Urinary bladder (tissue), 4 donors: ENCODE results near the gene ZFPL1. TPM values are rescaled to one million over a fixed set of nuclear protein-coding genes. Genes with fewer than 3 reads are reported as not detected.

Experiments used
- DNase-seq: peaks from one replicate; pipeline ENCODE4 v3.0.0-alpha.2; 2015; ENCODE audit errors: extremely low spot score
- H3K27ac ChIP-seq: one replicate; pipeline ENCODE4 v1.5.1; 2013; ENCODE audit warnings: low read depth, mild to moderate bottlenecking, moderate library complexity
- H3K36me3 ChIP-seq: one replicate; pipeline ENCODE4 v1.6.1; 2013; ENCODE audit warnings: mild to moderate bottlenecking, moderate library complexity; ENCODE audit not compliant: insufficient read depth
- H3K4me1 ChIP-seq: one replicate; pipeline ENCODE4 v1.6.1; 2013; ENCODE audit warnings: mild to moderate bottlenecking, moderate library complexity; ENCODE audit not compliant: insufficient read depth
- H3K4me3 ChIP-seq: one replicate; pipeline ENCODE4 v1.5.1; 2013; ENCODE audit warnings: low read depth, low read length
- WGBS: extraction: QIAGEN DNeasy Blood & Tissue Kit; methylation state at CpG from one replicate; pipeline ENCODE4 v1.1.7; 2013; 5-methylcytosine and 5-hydroxymethylcytosine counted together
- polyA plus RNA-seq: library from polyadenylated mRNA; stranded (reverse); fragments of 200-250 nt; gene quantifications from one replicate; pipeline ENCODE4 v1.2.3, GENCODE V29; 2013
- total RNA-seq: library from RNA; depleted of rRNA; stranded (reverse); fragments of >200 nt; gene quantifications from one replicate; pipeline ENCODE4 v1.2.3, GENCODE V29; 2014
- donor health status: healthy with polysubstance abuse.
- donor health status: healthy.

Gene ZFPL1
- total RNA-seq (14.6 TPM), polyA plus RNA-seq (50.8 TPM)

GRCh38 chr11:65083834-65084597 is at the start of gene ZFPL1, which contains the start of gene CDCA5:
Gene ZFPL1, plus strand, starts transcription at chr11:65084222. Its CDS starts 477 bp downstream, at chr11:65084699.
Gene CDCA5, minus strand, starts transcription at chr11:65084040. Its CDS starts 62 bp downstream, at chr11:65083978.
- Histone ChIP-seq H3K4me1 (no peaks in the 10 kb centered on the region), H3K4me3 (peak within 1 kb of the TSS; percentile 68), H3K36me3 (peaks cover 5% of the 10 kb centered on the region), H3K27ac (peak within 1 kb of the TSS; percentile 98)
- DNase-seq, result peak; percentile 87
- under 1% methylated on average over 79 of the region's 79 CpGs for WGBS

GRCh38 chr11:65034423-65034822 is 49.6 kb upstream of the ZFPL1 start:
- Histone ChIP-seq H3K27ac (no peak overlapping the region), H3K4me1 (no peaks in the 10 kb centered on the region), H3K4me3 (no peak overlapping the region), H3K36me3 (peaks cover 8% of the 10 kb centered on the region)
- 94% methylated on average over 2 of the region's 2 CpGs for WGBS
- no peak for DNase-seq

GRCh38 chr11:65035579-65035978 is 48.4 kb upstream of the ZFPL1 start:
- DNase-seq, result no peak
- no peak overlapping the region for H3K4me3 ChIP-seq
- H3K36me3 ChIP-seq, result peaks cover 8% of the 10 kb centered on the region
- no peaks in the 10 kb centered on the region for H3K4me1 ChIP-seq
- H3K27ac ChIP-seq, result no peak overlapping the region
- WGBS, result 72% methylated on average over 11 of the region's 11 CpGs

GRCh38 chr11:65036931-65037330 is 47.1 kb upstream of the ZFPL1 start:
- H3K4me1 ChIP-seq, result no peaks in the 10 kb centered on the region
- H3K36me3 ChIP-seq, result peaks cover 7% of the 10 kb centered on the region
- no peak for DNase-seq
- no peak overlapping the region for H3K27ac ChIP-seq
- H3K4me3 ChIP-seq, result no peak overlapping the region
- 87% methylated on average over 6 of the region's 6 CpGs for WGBS

GRCh38 chr11:65040520-65040846 is 43.5 kb upstream of the ZFPL1 start:
- Histone ChIP-seq H3K4me1 (no peaks in the 10 kb centered on the region), H3K4me3 (peak overlapping the region; percentile 72), H3K36me3 (peaks cover under 1% of the 10 kb centered on the region), H3K27ac (peak overlapping the region; percentile 93)
- 12% methylated on average over 7 of the region's 7 CpGs for WGBS
- no peak for DNase-seq

GRCh38 chr11:65040847-65041622 is 43.0 kb upstream of the ZFPL1 start, which contains the start of gene SAC3D1:
Gene SAC3D1, plus strand, starts transcription at chr11:65041210. Its CDS starts 83 bp downstream, at chr11:65041293.
- under 1% methylated on average over 91 of the region's 91 CpGs for WGBS
- Histone ChIP-seq H3K4me1 (no peaks in the 10 kb centered on the region), H3K4me3 (peak within 1 kb of the TSS; percentile 72), H3K36me3 (no peaks in the 10 kb centered on the region), H3K27ac (peak within 1 kb of the TSS; percentile 93)
- DNase-seq, result peak; percentile 82

GRCh38 chr11:65042891-65043290 is 41.1 kb upstream of the ZFPL1 start:
- Histone ChIP-seq H3K4me3 (no peak overlapping the region), H3K4me1 (no peaks in the 10 kb centered on the region), H3K36me3 (no peaks in the 10 kb centered on the region), H3K27ac (no peak overlapping the region)
- WGBS, result 92% methylated on average over 6 of the region's 6 CpGs
- no peak for DNase-seq

GRCh38 chr11:65043881-65044501 is 40.0 kb upstream of the ZFPL1 start:
- Histone ChIP-seq H3K36me3 (no peaks in the 10 kb centered on the region), H3K4me1 (no peaks in the 10 kb centered on the region), H3K4me3 (no peak overlapping the region), H3K27ac (no peak overlapping the region)
- WGBS, result 86% methylated on average over 23 of the region's 23 CpGs
- DNase-seq, result no peak

- WGBS, result 91% methylated on average over 5 of the region's 5 CpGs
- no peak overlapping the region for H3K4me3 ChIP-seq
- H3K4me1 ChIP-seq, result no peaks in the 10 kb centered on the region
Observed at GRCh38 chr11:65045061-65045460, 39.0 kb upstream of the ZFPL1 start.

GRCh38 chr11:65045728-65046127 is 38.3 kb upstream of the ZFPL1 start:
- Histone ChIP-seq H3K36me3 (no peaks in the 10 kb centered on the region), H3K4me1 (no peaks in the 10 kb centered on the region), H3K4me3 (no peak overlapping the region), H3K27ac (no peak overlapping the region)
- no peak for DNase-seq
- 85% methylated on average over 7 of the region's 7 CpGs for whole genome bisulfite sequencing

More at GRCh38 chr11:65045061-65045460, 39.0 kb upstream of the ZFPL1 start:
- DNase-seq, result no peak
- Histone ChIP-seq H3K27ac (no peak overlapping the region), H3K36me3 (no peaks in the 10 kb centered on the region)

GRCh38 chr11:65047581-65048422 is 36.2 kb upstream of the ZFPL1 start:
- Histone ChIP-seq H3K4me1 (no peaks in the 10 kb centered on the region), H3K27ac (peak overlapping the region; percentile 35), H3K4me3 (peak overlapping the region; percentile 54), H3K36me3 (no peaks in the 10 kb centered on the region)
- no peak for DNase-seq
- 9% methylated on average over 56 of the region's 56 CpGs for WGBS

GRCh38 chr11:65051398-65051858 is 32.6 kb upstream of the ZFPL1 start:
- WGBS, result 82% methylated on average over 9 of the region's 9 CpGs
- Histone ChIP-seq H3K27ac (no peak overlapping the region), H3K4me3 (no peak overlapping the region), H3K4me1 (no peaks in the 10 kb centered on the region), H3K36me3 (no peaks in the 10 kb centered on the region)
- DNase-seq, result no peak
